HepG2 (cell line): ENCODE measurements around the gene HLA-DMB. TPM values are rescaled to one million over a fixed set of nuclear protein-coding genes. Genes with fewer than 3 reads are reported as not detected.

Experiments
- ATAC-seq: fragments of 200-7000 bp; cut with Tn5 transposase; 3 replicates; pipeline ENCODE4 v1.9.1; 2020; ENCODE audit warnings: mild to moderate bottlenecking, moderate library complexity
- BruUV-seq: library from RNA; stranded (reverse); fragments of 400-500 nt; replicated peaks from 2 replicates; lab custom pipeline; 2021; lab: Mats Ljungman, UMichigan
- CTCF ChIA-PET: fragments of 300-600 bp; formaldehyde crosslinking; extraction: SDS; loops from one replicate; lab custom pipeline; 2021; ENCODE audit warnings: low total read pairs, inconsistent platforms, low intra/inter-chr PET ratio; lab: Yijun Ruan, JAX
- POLR2A ChIA-PET: fragments of 350-600 bp; sonication (Branson Sonifier 250); formaldehyde crosslinking; loops from one replicate; lab custom pipeline; 2020; ENCODE audit warnings: antibody characterized with exemption, inconsistent platforms; lab: Yijun Ruan, JAX
- DNase-seq: peaks from one replicate; pipeline ENCODE4 v3.0.0-alpha.2; 2015; ENCODE audit warnings: low spot score
- FAIRE-seq: peaks from 3 replicates; lab custom pipeline; 2011; peaks lifted over from hg19 to GRCh38; lab: Jason Lieb, UNC
- H2AFZ ChIP-seq: one replicate; pipeline ENCODE4 v1.6.1; 2011; ENCODE audit warnings: low read length, inconsistent platforms
- H3K27ac ChIP-seq: fragments of 300-600 bp; 3 replicates; pipeline ENCODE4 v1.8.0; 2011; ENCODE audit warnings: mixed run types, mild to moderate bottlenecking, mixed read lengths, low read length, inconsistent platforms; ENCODE audit not compliant: insufficient read depth; ENCODE audit errors: extremely low read length
- H3K27me3 ChIP-seq, 2 experiments: fragments of 200-600 bp in 1 of 2; 2 replicates in 1 of 2; 3 replicates in 1 of 2; pipeline versions ENCODE4 v1.6.0 to v1.8.0; 2011; ENCODE audit warnings: low read length in 2 of 2, mild to moderate bottlenecking in 2 of 2, moderate library complexity in 2 of 2, inconsistent platforms in 1 of 2; ENCODE audit not compliant: insufficient read depth in 2 of 2, control insufficient read depth in 1 of 2
- H3K36me3 ChIP-seq, 2 experiments: fragments of 200-600 bp in 1 of 2; replicated peaks in 1 of 2; 2 replicates in 1 of 2; 3 replicates in 1 of 2; pipeline versions ENCODE4 v1.5.1 to v1.8.0; 2011; ENCODE audit warnings: low read length in 2 of 2, inconsistent platforms in 1 of 2; ENCODE audit not compliant: insufficient read depth in 2 of 2, control insufficient read depth in 1 of 2
- H3K4me1 ChIP-seq: 2 replicates; pipeline ENCODE4 v1.5.1; 2012; ENCODE audit warnings: low read length, inconsistent platforms; ENCODE audit not compliant: insufficient read depth
- H3K4me2 ChIP-seq: 2 replicates; pipeline ENCODE4 v1.6.0; 2011; ENCODE audit warnings: low read depth, low read length, inconsistent platforms
- H3K4me3 ChIP-seq, 3 experiments: fragments of 200-600 bp in 1 of 3; sonication (generic), shearing (Covaris generic) in 1 of 3; replicated peaks in 1 of 3; 2 replicates each; pipeline ENCODE4 v1.5.1; 2011 to 2016; ENCODE audit warnings: low read length in 3 of 3, inconsistent platforms in 2 of 3, low read depth in 2 of 3, mild to moderate bottlenecking in 2 of 3, control low read depth in 1 of 3, mixed read lengths in 1 of 3; ENCODE audit not compliant: insufficient read depth in 1 of 3
- H3K79me2 ChIP-seq: one replicate; pipeline ENCODE4 v1.6.1; 2011; ENCODE audit warnings: low read length, inconsistent platforms; ENCODE audit not compliant: insufficient read depth
- H3K9ac ChIP-seq: 2 replicates; pipeline ENCODE4 v1.6.0; 2011; ENCODE audit warnings: mild to moderate bottlenecking, low read depth, low read length, inconsistent platforms; ENCODE audit not compliant: insufficient read depth
- H3K9me3 ChIP-seq: 2 replicates; pipeline ENCODE4 v1.5.1; 2012; ENCODE audit warnings: mild to moderate bottlenecking, low read length
- H4K20me1 ChIP-seq: 2 replicates; pipeline ENCODE4 v1.6.0; 2011; ENCODE audit warnings: inconsistent platforms, mild to moderate bottlenecking, low read length, moderate library complexity; ENCODE audit not compliant: insufficient read depth
- CENPX ChIP-seq: sonication (generic); formaldehyde crosslinking; IDR thresholded peaks from 2 replicates; pipeline ENCODE4 v1.9.0; 2021; ENCODE audit warnings: mild to moderate bottlenecking, missing genetic modification reagents, moderate library complexity
- EZH2 ChIP-seq: conservative IDR thresholded peaks from 2 replicates; pipeline ENCODE4 v1.6.1; 2012; ENCODE audit warnings: mild to moderate bottlenecking, low read depth, low read length, moderate library complexity
- JUND ChIP-seq: sonication (generic); formaldehyde crosslinking; IDR thresholded peaks from 2 replicates; pipeline ENCODE4 v1.8.0; 2022; ENCODE audit warnings: mild to moderate bottlenecking, missing genetic modification reagents
- KLF6 ChIP-seq: IDR thresholded peaks from 2 replicates; pipeline ENCODE4 v1.8.0; 2016; ENCODE audit warnings: missing biosample characterization, missing genetic modification reagents
- PAF1 ChIP-seq: IDR thresholded peaks from 2 replicates; pipeline ENCODE4 v1.6.1; 2016; ENCODE audit warnings: missing genetic modification reagents, missing compliant biosample characterization
- PRMT3 ChIP-seq: sonication (generic); formaldehyde crosslinking; IDR thresholded peaks from 2 replicates; pipeline ENCODE4 v1.8.1; 2022; ENCODE audit warnings: low read depth, mild to moderate bottlenecking, moderate library complexity, missing genetic modification reagents, borderline replicate concordance
- RFXAP ChIP-seq: sonication (generic); formaldehyde crosslinking; IDR thresholded peaks from 2 replicates; pipeline ENCODE4 v1.4.0; 2020; ENCODE audit warnings: missing genetic modification reagents, borderline replicate concordance
- RNF2 ChIP-seq: fragments of 450-650 bp; conservative IDR thresholded peaks from 2 replicates; pipeline ENCODE4 v1.6.1; 2016; ENCODE audit warnings: low read depth
- SOX6 ChIP-seq, 2 experiments: fragments of 450-650 bp in 1 of 2; sonication (generic) in 1 of 2; formaldehyde crosslinking in 1 of 2; IDR thresholded peaks; 2 replicates each; pipeline versions ENCODE4 v1.4.0 to v1.6.1; 2017 to 2020; ENCODE audit warnings: antibody characterized with exemption in 1 of 2, mild to moderate bottlenecking in 1 of 2, missing genetic modification reagents in 1 of 2
- ZFYVE20 ChIP-seq: sonication (generic); formaldehyde crosslinking; IDR thresholded peaks from 2 replicates; pipeline ENCODE4 v1.8.0; 2023; ENCODE audit warnings: low read depth, mild to moderate bottlenecking, moderate library complexity, missing genetic modification reagents, borderline replicate concordance
- WGBS: methylation state at CpG from one replicate; pipeline ENCODE4 v1.1.6; 2017; ENCODE audit warnings: low lambda C conversion rate; 5-methylcytosine and 5-hydroxymethylcytosine counted together
- in situ Hi-C: cut with HindIII; loops from 2 replicates; pipeline ENCODE4 v1.10.0; 2017; ENCODE audit warnings: low pct_unique_long_range_greater_than_20kb; ENCODE audit not compliant: extremely low pct_ligation_motif_present
- intact Hi-C: fragments of 100-400 bp; cut with micrococcal nuclease; formaldehyde crosslinking; loops from one replicate; pipeline ENCODE4 v1.10.0; 2022; ENCODE audit not compliant: unreplicated experiment
- polyA plus RNA-seq, 8 experiments: library from polyadenylated mRNA; depleted of rRNA in 3 of 8; stranded (reverse) in 7 of 8; unstranded in 1 of 8; fragments of >200 nt; fragmentation: Illumina TruSeq in 4 of 8; extraction: Trizol in 4 of 8; gene quantifications; 2 replicates each; pipeline versions ENCODE4 v1.2.1 to v1.2.3, GENCODE V29; 2011 to 2016; ENCODE audit warnings: low read depth in 4 of 8, missing spikeins in 1 of 8, mixed read lengths in 1 of 8; ENCODE audit not compliant: insufficient read depth in 1 of 8
- total RNA-seq, 5 experiments: library from RNA; depleted of rRNA; stranded (reverse); fragments of >200 nt; fragmentation: Illumina TruSeq; extraction: Trizol; gene quantifications; 2 replicates each; pipeline ENCODE4 v1.2.3, GENCODE V29; 2016; ENCODE audit warnings: low read depth in 1 of 5
- TF ChIP-seq, protein P1 (sequence below): sonication (generic); formaldehyde crosslinking; IDR thresholded peaks from 2 replicates; pipeline ENCODE4 v1.5.1; 2020; ENCODE audit warnings: missing genetic modification reagents, mild to moderate bottlenecking, borderline replicate concordance
- TF ChIP-seq, protein P2 (sequence below): sonication (generic); formaldehyde crosslinking; IDR thresholded peaks from 2 replicates; pipeline ENCODE4 v1.8.0; 2022; ENCODE audit warnings: mild to moderate bottlenecking, missing genetic modification reagents, moderate library complexity
- TF ChIP-seq, protein P3 (sequence below): sonication (generic); formaldehyde crosslinking; IDR thresholded peaks from 2 replicates; pipeline ENCODE4 v1.8.0; 2022; ENCODE audit warnings: mild to moderate bottlenecking, missing genetic modification reagents

The HLA-DMB gene
- total and polyA plus RNA-seq, 2 of the 13 experiments (the other 11 are each of a cell fraction or from before 2014, with no cell fraction given): not detected

DNA sequence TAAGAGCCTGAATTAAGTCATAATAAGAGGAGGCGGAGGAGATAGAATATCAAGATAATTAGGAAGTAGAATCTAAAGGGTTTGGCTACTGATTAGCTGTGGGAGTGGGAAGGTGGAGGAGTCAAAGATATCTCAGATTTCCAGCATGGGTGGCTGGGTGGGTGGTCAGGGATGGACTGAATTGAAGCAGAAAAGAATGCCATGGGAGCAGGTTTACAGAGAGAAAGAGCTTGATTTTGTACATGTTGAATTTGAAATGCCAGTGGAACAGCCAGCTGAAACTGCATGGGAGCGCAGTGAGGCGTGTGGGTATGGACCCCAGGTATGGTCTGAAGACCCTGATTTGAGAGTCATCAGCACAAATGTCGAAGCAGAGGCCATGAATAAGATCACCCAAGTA, 13.4 kb upstream of the HLA-DMB start:
- ATAC-seq: no peak
- no peak overlapping the region for H3K27ac ChIP-seq
- no peak overlapping the region for H2AFZ ChIP-seq
- no peak overlapping the region for H3K4me3 ChIP-seq
- no peaks in the 10 kb centered on the region for H3K9me3 ChIP-seq
- BruUV-seq: no TSS peak
- TF ChIP-seq, protein P1, sequence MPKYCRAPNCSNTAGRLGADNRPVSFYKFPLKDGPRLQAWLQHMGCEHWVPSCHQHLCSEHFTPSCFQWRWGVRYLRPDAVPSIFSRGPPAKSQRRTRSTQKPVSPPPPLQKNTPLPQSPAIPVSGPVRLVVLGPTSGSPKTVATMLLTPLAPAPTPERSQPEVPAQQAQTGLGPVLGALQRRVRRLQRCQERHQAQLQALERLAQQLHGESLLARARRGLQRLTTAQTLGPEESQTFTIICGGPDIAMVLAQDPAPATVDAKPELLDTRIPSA (CRISPR knock-in tag): no peak
- TF ChIP-seq RNF2: no peak
- TF ChIP-seq ZFYVE20: no peak
- TF ChIP-seq KLF6 (CRISPR knock-in tag): no peak
- no peak for TF ChIP-seq SOX6 (IDR thresholded peaks at IDR 0.05)
- no peak for TF ChIP-seq SOX6 (CRISPR knock-in tag; IDR thresholded peaks at IDR 0.05)
- no peak for TF ChIP-seq EZH2
- peaks cover 12% of the 10 kb centered on the region for H3K4me1 ChIP-seq
- peaks cover 1 to 8% of the 10 kb centered on the region in 2 experiments; a peak in 2 of 5 replicates for H3K27me3 ChIP-seq
- WGBS: 63% methylated on average over 4 of the region's 4 CpGs
- FAIRE-seq: no peak
- H3K9ac ChIP-seq: no peak overlapping the region
- no peak for DNase-seq
- ChIA-PET CTCF (no interaction called here), POLR2A (interaction anchor here (1.0 to 8.9 kb wide), 4 partner anchors 12 to 116 kb away, joined by 3 to 202 read pairs (median 9); partner anchors contain the start of genes BRD2 and TAP2)
- no peaks in the 10 kb centered on the region for H4K20me1 ChIP-seq
- no peaks in the 10 kb centered on the region for H3K79me2 ChIP-seq
- intact Hi-C loops: no loop called here
- no peak overlapping the region for H3K4me2 ChIP-seq
- H3K36me3 ChIP-seq: no peaks in the 10 kb centered on the region
- in situ Hi-C loops: loop anchor here (25.0 kb wide), 1 partner anchor 1042 kb away; the partner anchor contains the start of gene ZBTB12

DNA sequence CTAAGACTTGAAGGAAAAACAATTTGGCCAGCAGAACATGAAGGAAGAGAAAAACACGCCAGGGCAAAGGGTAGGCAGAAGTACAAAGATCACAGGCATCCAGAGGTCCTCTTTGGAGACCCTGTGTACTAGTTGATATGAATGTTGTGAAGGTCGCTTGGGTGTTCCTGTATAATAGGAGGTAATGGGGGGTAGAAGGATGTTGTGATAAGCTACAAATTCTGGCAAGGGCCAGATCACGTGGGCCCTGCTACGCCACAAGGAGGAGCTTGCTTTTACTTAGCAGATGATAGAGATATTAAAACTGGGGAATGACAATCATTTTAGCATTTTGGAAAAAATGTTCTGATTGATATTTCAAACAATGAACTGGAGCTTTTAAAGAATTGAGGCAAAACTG, 12.9 kb upstream of the HLA-DMB start:
- peaks cover 1 to 13% of the 10 kb centered on the region in 2 experiments; a peak in 2 of 5 replicates for H3K27me3 ChIP-seq
- H3K27ac ChIP-seq: no peak overlapping the region
- H3K79me2 ChIP-seq: no peaks in the 10 kb centered on the region
- H3K4me3 ChIP-seq: no peak overlapping the region
- peaks cover 12% of the 10 kb centered on the region for H3K4me1 ChIP-seq
- no peak for FAIRE-seq
- WGBS: 26% methylated on average over 4 of the region's 4 CpGs
- H3K9ac ChIP-seq: no peak overlapping the region
- ATAC-seq: no peak
- ChIA-PET CTCF (interaction anchor here (1.3 to 1.8 kb wide), 3 partner anchors 20 to 68 kb away, joined by 3 to 14 read pairs (median 5); no protein-coding TSS in a partner anchor), POLR2A (interaction anchor here (1.0 to 8.9 kb wide), 8 partner anchors 12 to 255 kb away, joined by 3 to 202 read pairs (median 4); partner anchors contain the start of genes BRD2, RING1 and TAP2)
- no peaks in the 10 kb centered on the region for H3K9me3 ChIP-seq
- H4K20me1 ChIP-seq: no peaks in the 10 kb centered on the region
- BruUV-seq: no TSS peak
- no peak for DNase-seq
- H2AFZ ChIP-seq: no peak overlapping the region
- in situ Hi-C loops (loop anchor here (25.0 kb wide), 1 partner anchor 1041 kb away; the partner anchor contains the start of gene ZBTB12), intact Hi-C loops (loop anchor here (1.0 kb wide), 1 partner anchor 115 kb away; the partner anchor contains the start of gene TAP2)
- no peaks in the 10 kb centered on the region for H3K36me3 ChIP-seq
- no peak overlapping the region; the same call in 1 of the 2 replicates for H3K4me2 ChIP-seq
- TF ChIP-seq RFXAP (CRISPR knock-in tag) (no peak), CENPX (CRISPR knock-in tag) (no peak), PRMT3 (CRISPR knock-in tag) (no peak), JUND (CRISPR knock-in tag) (no peak), PAF1 (no peak)
- TF ChIP-seq, protein P2, sequence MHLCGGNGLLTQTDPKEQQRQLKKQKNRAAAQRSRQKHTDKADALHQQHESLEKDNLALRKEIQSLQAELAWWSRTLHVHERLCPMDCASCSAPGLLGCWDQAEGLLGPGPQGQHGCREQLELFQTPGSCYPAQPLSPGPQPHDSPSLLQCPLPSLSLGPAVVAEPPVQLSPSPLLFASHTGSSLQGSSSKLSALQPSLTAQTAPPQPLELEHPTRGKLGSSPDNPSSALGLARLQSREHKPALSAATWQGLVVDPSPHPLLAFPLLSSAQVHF: no peak
- TF ChIP-seq, protein P3, sequence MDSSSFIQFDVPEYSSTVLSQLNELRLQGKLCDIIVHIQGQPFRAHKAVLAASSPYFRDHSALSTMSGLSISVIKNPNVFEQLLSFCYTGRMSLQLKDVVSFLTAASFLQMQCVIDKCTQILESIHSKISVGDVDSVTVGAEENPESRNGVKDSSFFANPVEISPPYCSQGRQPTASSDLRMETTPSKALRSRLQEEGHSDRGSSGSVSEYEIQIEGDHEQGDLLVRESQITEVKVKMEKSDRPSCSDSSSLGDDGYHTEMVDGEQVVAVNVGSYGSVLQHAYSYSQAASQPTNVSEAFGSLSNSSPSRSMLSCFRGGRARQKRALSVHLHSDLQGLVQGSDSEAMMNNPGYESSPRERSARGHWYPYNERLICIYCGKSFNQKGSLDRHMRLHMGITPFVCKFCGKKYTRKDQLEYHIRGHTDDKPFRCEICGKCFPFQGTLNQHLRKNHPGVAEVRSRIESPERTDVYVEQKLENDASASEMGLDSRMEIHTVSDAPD: no peak
